Activated B cell treated with CpG ODN at 0.5 μM for 24 hours (primary cell): ENCODE results near the gene CGB7. TPM values are rescaled to one million over a fixed set of nuclear protein-coding genes. Genes with fewer than 3 reads are reported as not detected.

Experiments
- ATAC-seq: fragments of 200-7000 bp; cut with Tn5 transposase; one replicate; pipeline ENCODE4 v1.10.0; 2021; ENCODE audit warnings: low read depth, mild to moderate bottlenecking, moderate library complexity
- CTCF ChIA-PET: fragments of 350-600 bp; sonication (Branson Sonifier 250); formaldehyde crosslinking; loops from one replicate; lab custom pipeline; 2021; ENCODE audit warnings: antibody characterized with exemption; lab: Charles Lee
- POLR2A ChIA-PET: fragments of 350-600 bp; sonication (Branson Sonifier 250); formaldehyde crosslinking; loops from one replicate; lab custom pipeline; 2021; ENCODE audit warnings: antibody characterized with exemption; lab: Charles Lee
- DNase-seq: peaks from one replicate; pipeline ENCODE4 v3.0.0; 2022
- H3K27ac Mint-ChIP-seq: one replicate; pipeline ENCODE4 v1.8.0; 2020; ENCODE audit warnings: mixed read lengths
- H3K27me3 Mint-ChIP-seq: one replicate; pipeline ENCODE4 v1.8.0; 2021; ENCODE audit warnings: mixed read lengths
- H3K36me3 Mint-ChIP-seq: one replicate; pipeline ENCODE4 v1.8.0; 2021; ENCODE audit warnings: low read depth, mixed read lengths
- H3K4me1 Mint-ChIP-seq: one replicate; pipeline ENCODE4 v1.8.0; 2021; ENCODE audit warnings: mixed read lengths
- H3K4me3 Mint-ChIP-seq: one replicate; pipeline ENCODE4 v1.8.0; 2020; ENCODE audit warnings: mild to moderate bottlenecking, mixed read lengths
- H3K9me3 Mint-ChIP-seq: one replicate; pipeline ENCODE4 v1.8.0; 2020; ENCODE audit warnings: mixed read lengths
- CTCF ChIP-seq: fragments of 200-600 bp; IDR thresholded peaks from one replicate; pipeline ENCODE4 v1.8.0; 2022; ENCODE audit warnings: antibody characterized with exemption, mild to moderate bottlenecking
- intact Hi-C: fragments of 100-400 bp; cut with micrococcal nuclease; formaldehyde crosslinking; loops from one replicate; pipeline ENCODE4 v1.15.1; 2024
- total RNA-seq: library from RNA; stranded (reverse); gene quantifications from 2 replicates; pipeline ENCODE4 v1.2.3, GENCODE V29; 2022

Gene CGB7
- total RNA-seq, 1 donor from 2014 or later = not detected

- Mint-ChIP-seq H3K27me3 (peaks cover 56% of the 10 kb centered on the region), H3K27ac (no peak overlapping the region), H3K36me3 (no peaks in the 10 kb centered on the region), H3K4me1 (peaks cover 14% of the 10 kb centered on the region), H3K9me3 (no peaks in the 10 kb centered on the region), H3K4me3 (no peak overlapping the region)
- TF ChIP-seq CTCF = no peak
- intact Hi-C loops = no loop called here
- DNase-seq (no peak), ATAC-seq (no peak)
- POLR2A ChIA-PET = no interaction called here
- CTCF ChIA-PET = no interaction called here
These were observed 11.5 kb upstream of the CGB7 start for GRCh38 chr19:49069026-49069425.

- Mint-ChIP-seq H3K4me1 (peaks cover 4% of the 10 kb centered on the region), H3K27ac (no peak overlapping the region), H3K9me3 (no peaks in the 10 kb centered on the region), H3K36me3 (no peaks in the 10 kb centered on the region), H3K4me3 (no peak overlapping the region), H3K27me3 (peaks cover 43% of the 10 kb centered on the region)
- ChIA-PET POLR2A (no interaction called here), CTCF (no interaction called here)
- no peak for TF ChIP-seq CTCF
- ATAC-seq = no peak
- intact Hi-C loops = no loop called here
- no peak for DNase-seq
These were observed 10.0 kb upstream of the CGB7 start for GRCh38 chr19:49067554-49067953.

- H3K27me3 Mint-ChIP-seq = peaks cover 45% of the 10 kb centered on the region
- DNase-seq (no peak), ATAC-seq (no peak)
- ChIA-PET POLR2A (interaction anchor here (0.8 kb wide), 1 partner anchor 83 kb away, joined by 3 read pairs; no protein-coding TSS in a partner anchor), CTCF (interaction anchor here (0.7 kb wide), 1 partner anchor 143 kb away, joined by 3 read pairs; no protein-coding TSS in a partner anchor)
- H3K9me3 Mint-ChIP-seq = no peaks in the 10 kb centered on the region
- H3K4me3 Mint-ChIP-seq = no peak overlapping the region
- intact Hi-C loops = no loop called here
- H3K36me3 Mint-ChIP-seq = no peaks in the 10 kb centered on the region
- no peaks in the 10 kb centered on the region for H3K4me1 Mint-ChIP-seq
- H3K27ac Mint-ChIP-seq = no peak overlapping the region
- TF ChIP-seq CTCF = no peak
These were observed 8.5 kb upstream of the CGB7 start for GRCh38 chr19:49065905-49066512.

GRCh38 chr19:49064768-49065611 is 7.4 kb upstream of the CGB7 start, which contains the start of gene NTF4:
TSS of gene NTF4 (minus strand) at chr19:49064818. CDS start at chr19:49061997, 2,821 bp downstream.
- Mint-ChIP-seq H3K4me1 (no peaks in the 10 kb centered on the region), H3K27me3 (peaks cover 44% of the 10 kb centered on the region), H3K27ac (no peak within 1 kb of the TSS), H3K9me3 (no peaks in the 10 kb centered on the region), H3K4me3 (no peak within 1 kb of the TSS), H3K36me3 (no peaks in the 10 kb centered on the region)
- CTCF ChIA-PET = no interaction called here
- ATAC-seq = no peak
- no peak for DNase-seq
- POLR2A ChIA-PET = interaction anchor here (0.6 kb wide), 1 partner anchor 130 kb away, joined by 3 read pairs; no protein-coding TSS in a partner anchor
- no peak for TF ChIP-seq CTCF
- intact Hi-C loops = no loop called here

- Mint-ChIP-seq H3K27ac (no peak overlapping the region), H3K4me3 (no peak overlapping the region), H3K9me3 (no peaks in the 10 kb centered on the region), H3K27me3 (peaks cover 42% of the 10 kb centered on the region), H3K4me1 (no peaks in the 10 kb centered on the region), H3K36me3 (no peaks in the 10 kb centered on the region)
- TF ChIP-seq CTCF = no peak
- DNase-seq (no peak), ATAC-seq (no peak)
- ChIA-PET POLR2A (no interaction called here), CTCF (no interaction called here)
- intact Hi-C loops = no loop called here
These were observed 6.6 kb upstream of the CGB7 start for GRCh38 chr19:49064029-49064629.
